IMR-90 (cell line): ENCODE measurements around the gene GDPD1. TPM values are rescaled to one million over a fixed set of nuclear protein-coding genes. Genes with fewer than 3 reads are reported as not detected.

ENCODE experiments used
- ATAC-seq: fragments of 200-7000 bp; cut with Tn5 transposase; 2 replicates; pipeline ENCODE4 v1.9.1; 2020; ENCODE audit warnings: low read depth, mild to moderate bottlenecking, moderate library complexity
- Bru-seq: library from RNA; stranded (reverse); fragments of 400-500 nt; gene quantifications from one replicate; lab custom pipeline; 2021; lab: Mats Ljungman, UMichigan
- BruChase-seq, 2 experiments: library from RNA; stranded (reverse); fragments of 400-500 nt; gene quantifications; one replicate each; lab custom pipeline; 2021; lab: Mats Ljungman, UMichigan
- BruUV-seq: library from RNA; stranded (reverse); fragments of 400-500 nt; replicated peaks from 2 replicates; lab custom pipeline; 2021; lab: Mats Ljungman, UMichigan
- CTCF ChIA-PET: fragments of 300-600 bp; formaldehyde crosslinking; extraction: SDS; loops from one replicate; lab custom pipeline; 2021; ENCODE audit warnings: antibody characterized with exemption; lab: Yijun Ruan, JAX
- POLR2A ChIA-PET: fragments of 300-600 bp; sonication (Branson Sonifier 250); formaldehyde crosslinking; loops from one replicate; lab custom pipeline; 2022; ENCODE audit warnings: antibody characterized with exemption; ENCODE audit not compliant: unreplicated experiment; lab: Charles Lee
- DNase-seq: peaks from one replicate; pipeline ENCODE4 v3.0.0; 2013
- H2AFZ ChIP-seq: replicated peaks from 2 replicates; pipeline ENCODE3; 2013; ENCODE audit warnings: low read length, mild to moderate bottlenecking; ENCODE audit not compliant: poor library complexity
- H2AK5ac ChIP-seq: 2 replicates; pipeline ENCODE4 v1.6.1; 2013; ENCODE audit warnings: low read depth, low read length, inconsistent platforms
- H2AK9ac ChIP-seq: replicated peaks from 2 replicates; pipeline ENCODE3; 2013; ENCODE audit warnings: mild to moderate bottlenecking, low read depth, low read length, moderate library complexity; ENCODE audit not compliant: poor library complexity
- H2BK120ac ChIP-seq: 2 replicates; pipeline ENCODE4 v1.6.1; 2013; ENCODE audit warnings: low read depth, low read length, inconsistent platforms
- H2BK15ac ChIP-seq: 3 replicates; pipeline ENCODE4 v1.6.1; 2013; ENCODE audit warnings: low read depth, low read length, inconsistent platforms
- H2BK20ac ChIP-seq: 2 replicates; pipeline ENCODE4 v1.6.1; 2013; ENCODE audit warnings: low read depth, mild to moderate bottlenecking, inconsistent platforms, low read length, moderate library complexity
- H2BK5ac ChIP-seq: 2 replicates; pipeline ENCODE4 v1.6.1; 2013; ENCODE audit warnings: mild to moderate bottlenecking, low read depth, low read length, inconsistent platforms; ENCODE audit not compliant: poor library complexity, severe bottlenecking
- H3K14ac ChIP-seq: replicated peaks from 2 replicates; pipeline ENCODE4 v1.6.1; 2013; ENCODE audit warnings: low read depth, low read length, inconsistent platforms
- H3K18ac ChIP-seq: 2 replicates; pipeline ENCODE4 v1.6.1; 2013; ENCODE audit warnings: low read depth, low read length, control low read depth
- H3K23ac ChIP-seq: 2 replicates; pipeline ENCODE4 v1.6.1; 2013; ENCODE audit warnings: low read depth, low read length, inconsistent platforms
- H3K27ac ChIP-seq: 2 replicates; pipeline ENCODE4 v1.5.1; 2013; ENCODE audit warnings: mild to moderate bottlenecking, control low read depth, low read length; ENCODE audit not compliant: insufficient read depth
- H3K27me3 ChIP-seq: 2 replicates; pipeline ENCODE4 v1.6.1; 2013; ENCODE audit warnings: low read length; ENCODE audit not compliant: control insufficient read depth, insufficient read depth
- H3K36me3 ChIP-seq: 2 replicates; pipeline ENCODE4 v1.6.1; 2013; ENCODE audit warnings: low read length, mixed read lengths; ENCODE audit not compliant: control insufficient read depth, insufficient read depth
- H3K4ac ChIP-seq: 2 replicates; pipeline ENCODE4 v1.6.1; 2013; ENCODE audit warnings: low read depth, low read length, inconsistent platforms
- H3K4me1 ChIP-seq: 2 replicates; pipeline ENCODE4 v1.6.1; 2013; ENCODE audit warnings: low read length, mixed read lengths; ENCODE audit not compliant: control insufficient read depth, insufficient read depth
- H3K4me2 ChIP-seq: 2 replicates; pipeline ENCODE4 v1.6.1; 2013; ENCODE audit warnings: low read depth, mild to moderate bottlenecking, control low read depth, low read length, moderate library complexity
- H3K4me3 ChIP-seq: 2 replicates; pipeline ENCODE4 v1.5.1; 2013; ENCODE audit warnings: low read depth, mild to moderate bottlenecking, control low read depth, low read length, moderate library complexity; ENCODE audit not compliant: insufficient read depth
- H3K56ac ChIP-seq: 2 replicates; pipeline ENCODE4 v1.6.1; 2013; ENCODE audit warnings: low read length, inconsistent platforms; ENCODE audit not compliant: insufficient read depth; ENCODE audit errors: extremely low read depth
- H3K79me1 ChIP-seq, 2 experiments: 2 replicates each; pipeline ENCODE4 v1.6.1; 2013; ENCODE audit warnings: low read length in 2 of 2, inconsistent platforms in 1 of 2, low read depth in 1 of 2
- H3K9ac ChIP-seq: 2 replicates; pipeline ENCODE4 v1.6.1; 2013; ENCODE audit warnings: low read depth, low read length, control low read depth
- H3K9me1 ChIP-seq: 2 replicates; pipeline ENCODE4 v1.6.1; 2013; ENCODE audit warnings: low read length, inconsistent platforms; ENCODE audit not compliant: insufficient read depth
- H3K9me3 ChIP-seq: 2 replicates; pipeline ENCODE4 v1.6.1; 2013; ENCODE audit warnings: low read length; ENCODE audit not compliant: control insufficient read depth, insufficient read depth
- H4K20me1 ChIP-seq: 2 replicates; pipeline ENCODE4 v1.6.1; 2013; ENCODE audit warnings: low read length, inconsistent platforms; ENCODE audit not compliant: insufficient read depth
- H4K5ac ChIP-seq: 2 replicates; pipeline ENCODE4 v1.6.1; 2013; ENCODE audit warnings: mild to moderate bottlenecking, low read depth, low read length, control low read depth
- H4K8ac ChIP-seq, 2 experiments: 2 replicates each; pipeline ENCODE4 v1.6.1; 2013; ENCODE audit warnings: low read depth in 2 of 2, low read length in 2 of 2, control low read depth in 1 of 2, inconsistent platforms in 1 of 2
- H4K91ac ChIP-seq: 2 replicates; pipeline ENCODE4 v1.6.1; 2013; ENCODE audit warnings: low read depth, low read length, inconsistent platforms; ENCODE audit not compliant: insufficient read depth
- CHD1 ChIP-seq: IDR thresholded peaks from 2 replicates; pipeline ENCODE4 v1.6.1; 2012; ENCODE audit warnings: low read depth, low read length, improper control_type of control experiment
- MAFK ChIP-seq: IDR thresholded peaks from 2 replicates; pipeline ENCODE4 v1.6.1; 2012; ENCODE audit warnings: low read depth, low read length, improper control_type of control experiment
- RAD21 ChIP-seq: IDR thresholded peaks from 2 replicates; pipeline ENCODE4 v1.6.1; 2012; ENCODE audit warnings: low read length, improper control_type of control experiment
- SMC3 ChIP-seq: fragments of 150-350 bp; IDR thresholded peaks from 2 replicates; pipeline ENCODE4 v1.6.1; 2016; ENCODE audit warnings: low read depth, mild to moderate bottlenecking, antibody characterized with exemption, low read length, moderate library complexity
- WGBS, 2 experiments: methylation state at CpG; one replicate each; pipeline versions ENCODE4 v1.1.5 to v1.1.7; 2013; ENCODE audit warnings: missing lambda C conversion rate in 2 of 2; ENCODE audit not compliant: insufficient read length in 1 of 2; ENCODE audit errors: extremely low coverage in 2 of 2; 5-methylcytosine and 5-hydroxymethylcytosine counted together
- dilution Hi-C: fragments of 300-500 bp; cut with HindIII; formaldehyde crosslinking; loops from one replicate; pipeline ENCODE4 v1.14.3; 2018; ENCODE audit warnings: low sequenced_read_pairs; ENCODE audit not compliant: unreplicated experiment
- in situ Hi-C: fragments of 300-500 bp; cut with MboI; formaldehyde crosslinking; loops from 3 replicates; pipeline ENCODE4 v1.14.3; 2019; ENCODE audit warnings: low sequenced_read_pairs, inconsistent platforms, mixed read lengths
- intact Hi-C: fragments of 100-400 bp; cut with micrococcal nuclease; formaldehyde crosslinking; loops from 2 replicates; pipeline ENCODE4 v1.10.0; 2022
- long read RNA-seq: library from polyadenylated mRNA; unstranded; transcript quantifications from one replicate; pipeline ENCODE4 v2.0.0, GENCODE V29; 2021; ENCODE audit not compliant: unreplicated experiment
- polyA plus RNA-seq, 3 experiments: library from polyadenylated mRNA; depleted of rRNA; stranded (reverse); fragments of >200 nt; gene quantifications; 2 replicates each; pipeline ENCODE4 v1.2.3, GENCODE V29; 2012; ENCODE audit warnings: low replicate concordance in 1 of 3
- total RNA-seq: library from RNA; depleted of rRNA; stranded (reverse); fragments of >200 nt; gene quantifications from 2 replicates; pipeline ENCODE4 v1.2.3, GENCODE V29; 2012; rRNA removed
- TF ChIP-seq, protein P1 (sequence below): conservative IDR thresholded peaks from 2 replicates; pipeline ENCODE4 v1.5.1; 2012; ENCODE audit warnings: mild to moderate bottlenecking, low read depth, low read length, improper control_type of control experiment

Gene GDPD1
- total RNA-seq (0.72 and 1.1 TPM in 2 replicates), polyA plus RNA-seq (2012; rRNA removed) (0.37 and 0.84 TPM in 2 replicates), Bru-seq, nascent RNA (percentile 29 among the genes with signal in this experiment), BruChase-seq, experiment 1, labeled RNA remaining after a 6-hour chase (percentile 49 among the genes with signal in this experiment), BruChase-seq, experiment 2, labeled RNA remaining after a 2-hour chase (percentile 29 among the genes with signal in this experiment)
- polyA plus RNA-seq (2012; cell fraction: cytosol; rRNA removed): 0.23 and 0.27 TPM in 2 replicates
- polyA plus RNA-seq (2012; cell fraction: nucleus; rRNA removed; ENCODE audit: low replicate concordance): 0.23 and 1.0 TPM in 2 replicates
- long read RNA-seq: 0 reads

DNA sequence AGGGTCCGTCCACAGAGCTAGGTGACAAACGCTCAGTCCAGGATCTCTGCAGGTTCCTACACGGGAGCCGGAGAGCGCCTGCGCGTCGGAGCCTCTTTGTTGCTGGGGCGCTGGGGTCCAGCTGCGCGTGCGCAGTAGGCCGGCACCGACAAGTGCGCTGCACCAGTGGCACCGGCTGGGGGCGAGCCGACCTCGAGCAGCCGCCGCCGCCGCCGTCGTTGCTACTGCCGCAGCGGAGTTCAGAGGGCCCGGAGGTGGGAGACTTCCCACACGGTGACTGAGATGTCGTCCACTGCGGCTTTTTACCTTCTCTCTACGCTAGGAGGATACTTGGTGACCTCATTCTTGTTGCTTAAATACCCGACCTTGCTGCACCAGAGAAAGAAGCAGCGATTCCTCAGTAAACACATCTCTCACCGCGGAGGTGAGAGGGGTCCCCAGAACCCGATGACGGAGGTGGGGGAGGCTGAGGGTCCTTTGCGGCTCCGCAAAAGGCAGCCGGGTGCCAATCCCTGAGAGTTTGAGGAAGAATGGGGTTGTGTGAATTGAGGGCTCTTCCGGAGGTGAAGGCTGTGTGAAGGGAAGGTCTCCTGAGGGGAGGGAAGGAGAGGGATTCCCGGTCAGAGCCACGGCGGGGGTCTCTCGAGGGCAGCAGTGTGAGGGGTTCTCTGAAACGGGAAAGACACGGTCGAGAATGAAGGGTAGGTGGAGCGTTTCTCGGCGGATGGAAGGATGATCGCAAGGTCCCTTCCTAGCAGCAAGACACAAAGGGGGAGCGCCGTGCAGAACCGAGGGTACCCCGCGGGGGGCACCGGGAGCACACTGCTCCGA lies at the start of gene GDPD1:
Gene GDPD1 (plus strand): TSS at position 184 of the 831 bp plus-strand sequence. CDS start 99 bp downstream, at position 283.
- intact Hi-C loops: loop anchor here (2.0 to 5.0 kb wide), 2 partner anchors 90 to 222 kb away; no protein-coding TSS in a partner anchor
- no peaks in the 10 kb centered on the region for H3K9me3 ChIP-seq
- H3K4ac ChIP-seq: peak within 1 kb of the TSS; percentile 61
- DNase-seq: peak; percentile 87
- H3K9ac ChIP-seq: peak within 1 kb of the TSS; percentile 60
- H2BK5ac ChIP-seq: no peak within 1 kb of the TSS
- H3K18ac ChIP-seq: no peak within 1 kb of the TSS
- H3K56ac ChIP-seq: peak within 1 kb of the TSS; percentile 47; the same call in 1 of the 2 replicates
- TF ChIP-seq MAFK: no peak
- TF ChIP-seq, protein P1, sequence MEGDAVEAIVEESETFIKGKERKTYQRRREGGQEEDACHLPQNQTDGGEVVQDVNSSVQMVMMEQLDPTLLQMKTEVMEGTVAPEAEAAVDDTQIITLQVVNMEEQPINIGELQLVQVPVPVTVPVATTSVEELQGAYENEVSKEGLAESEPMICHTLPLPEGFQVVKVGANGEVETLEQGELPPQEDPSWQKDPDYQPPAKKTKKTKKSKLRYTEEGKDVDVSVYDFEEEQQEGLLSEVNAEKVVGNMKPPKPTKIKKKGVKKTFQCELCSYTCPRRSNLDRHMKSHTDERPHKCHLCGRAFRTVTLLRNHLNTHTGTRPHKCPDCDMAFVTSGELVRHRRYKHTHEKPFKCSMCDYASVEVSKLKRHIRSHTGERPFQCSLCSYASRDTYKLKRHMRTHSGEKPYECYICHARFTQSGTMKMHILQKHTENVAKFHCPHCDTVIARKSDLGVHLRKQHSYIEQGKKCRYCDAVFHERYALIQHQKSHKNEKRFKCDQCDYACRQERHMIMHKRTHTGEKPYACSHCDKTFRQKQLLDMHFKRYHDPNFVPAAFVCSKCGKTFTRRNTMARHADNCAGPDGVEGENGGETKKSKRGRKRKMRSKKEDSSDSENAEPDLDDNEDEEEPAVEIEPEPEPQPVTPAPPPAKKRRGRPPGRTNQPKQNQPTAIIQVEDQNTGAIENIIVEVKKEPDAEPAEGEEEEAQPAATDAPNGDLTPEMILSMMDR: peak; percentile 63
- TF ChIP-seq RAD21: peak; percentile 55
- no peak for TF ChIP-seq CHD1
- peak; percentile 13; the same call in 1 of the 2 replicates for TF ChIP-seq SMC3
- H2BK120ac ChIP-seq: 0 out of 2 replicates have a peak within 1 kb of the TSS, but pooled peaks have one; percentile 26
- dilution Hi-C loops: no loop called here
- no peaks in the 10 kb centered on the region for H3K27me3 ChIP-seq
- peak within 1 kb of the TSS; percentile 90 for H3K4me2 ChIP-seq
- WGBS, 2 experiments: 1% methylated on average over 24 of the region's 60 CpGs; no CpG with 5 or more reads in 1 of the 2 experiments
- H4K20me1 ChIP-seq: no peaks in the 10 kb centered on the region
- ChIA-PET POLR2A (no interaction called here), CTCF (interaction anchor here (0.6 to 0.8 kb wide), 3 partner anchors 10 to 52 kb away, joined by 3 to 5 read pairs (median 3); no protein-coding TSS in a partner anchor)
- H2AFZ ChIP-seq: peak within 1 kb of the TSS; percentile 95
- H3K79me1 ChIP-seq: 0 out of 4 replicates have a peak, but pooled peaks cover 0 to 6% of the 10 kb centered on the region in 2 experiments
- H3K36me3 ChIP-seq: no peaks in the 10 kb centered on the region
- peak within 1 kb of the TSS; percentile 0; the same call in 1 of the 2 replicates for H3K27ac ChIP-seq
- H2AK9ac ChIP-seq: peak within 1 kb of the TSS; percentile 69
- H4K5ac ChIP-seq: peak within 1 kb of the TSS; percentile 31; the same call in 1 of the 2 replicates
- BruUV-seq: no TSS peak
- peak within 1 kb of the TSS; percentile 88 for H3K23ac ChIP-seq
- in situ Hi-C loops: no loop called here
- no peak within 1 kb of the TSS for H2BK20ac ChIP-seq
- H2AK5ac ChIP-seq: no peak within 1 kb of the TSS
- H4K91ac ChIP-seq: peak within 1 kb of the TSS; percentile 24; the same call in 1 of the 2 replicates
- peak within 1 kb of the TSS; percentile 69 for H3K4me3 ChIP-seq
- ATAC-seq: peak; percentile 98
- no peaks in the 10 kb centered on the region for H3K9me1 ChIP-seq
- H3K14ac ChIP-seq: peak within 1 kb of the TSS; percentile 86
- H2BK15ac ChIP-seq: peak within 1 kb of the TSS; percentile 39; the same call in 1 of the 3 replicates
- H4K8ac ChIP-seq: peak within 1 kb of the TSS; percentile 95 to 96
- H3K4me1 ChIP-seq: no peaks in the 10 kb centered on the region
